ENCODE data around the gene MICALL2.
"Not testable (repeated sequence)": the region's sequence is repeated elsewhere in the genome, so short reads cannot be mapped to it uniquely, and the experiment has no call there.

MICALL2 gene

GRCh38 chr7:1447551-1448244, 11.6 kb downstream of the MICALL2 start:
- DNase-seq (ENCODE audit: low read depth in 2 of 2) = no peak

GRCh38 chr7:1447112-1447511, 12.2 kb downstream of the MICALL2 start:
- no peak for DNase-seq (ENCODE audit: low read depth in 2 of 2)

GRCh38 chr7:1446620-1447032, 12.6 kb downstream of the MICALL2 start:
- DNase-seq (ENCODE audit: low read depth in 2 of 2) = no peak

GRCh38 chr7:1446026-1446425, 13.2 kb downstream of the MICALL2 start:
- not testable (repeated sequence) for DNase-seq (ENCODE audit: low read depth in 2 of 2)

GRCh38 chr7:1445341-1445740, 13.9 kb downstream of the MICALL2 start:
- DNase-seq (ENCODE audit: low read depth in 2 of 2) = no peak

- DNase-seq (ENCODE audit: low read depth in 2 of 2) = no peak
Measured at GRCh38 chr7:1444925-1445322, 14.3 kb downstream of the MICALL2 start.

GRCh38 chr7:1444214-1444924, 14.9 kb downstream of the MICALL2 start:
- DNase-seq (ENCODE audit: low read depth in 2 of 2) = no peak

- not testable (repeated sequence) for DNase-seq (ENCODE audit: low read depth in 2 of 2)
Measured at GRCh38 chr7:1443587-1444200, 15.6 kb downstream of the MICALL2 start.

GRCh38 chr7:1442355-1443124, 16.7 kb downstream of the MICALL2 start:
- no peak for DNase-seq (ENCODE audit: low read depth in 2 of 2)

- no peak for DNase-seq (ENCODE audit: low read depth in 2 of 2)
Measured at GRCh38 chr7:1441615-1442354, 17.5 kb downstream of the MICALL2 start.

GRCh38 chr7:1440620-1441019, 18.6 kb downstream of the MICALL2 start:
- DNase-seq (ENCODE audit: low read depth in 2 of 2) = no peak

GRCh38 chr7:1439373-1440363, 19.6 kb downstream of the MICALL2 start:
- DNase-seq (ENCODE audit: low read depth in 2 of 2) = no peak

- no peak for DNase-seq (ENCODE audit: low read depth in 2 of 2)
Measured at GRCh38 chr7:1438821-1439220, 20.4 kb downstream of the MICALL2 start.

- DNase-seq (ENCODE audit: low read depth in 2 of 2) = no peak
Measured at GRCh38 chr7:1438208-1438607, 21.1 kb downstream of the MICALL2 start.

GRCh38 chr7:1437155-1437880, 22.0 kb downstream of the MICALL2 start:
- no peak for DNase-seq (ENCODE audit: low read depth in 2 of 2)

- DNase-seq (ENCODE audit: low read depth in 2 of 2) = no peak
Measured at GRCh38 chr7:1436608-1437007, 22.7 kb downstream of the MICALL2 start.

- DNase-seq (ENCODE audit: low read depth in 2 of 2) = no peak
Measured at GRCh38 chr7:1434891-1435670, 24.2 kb downstream of the MICALL2 start.

GRCh38 chr7:1434165-1434718, 25.0 kb downstream of the MICALL2 start:
- no peak for DNase-seq (ENCODE audit: low read depth in 2 of 2)
